HepG2 (cell line): ENCODE data around the gene RIPK1. TPM values are rescaled to one million over a fixed set of nuclear protein-coding genes. Genes with fewer than 3 reads are reported as not detected.

Source experiments
- ATF4 ChIP-seq, 2 experiments: fragments of 450-650 bp in 1 of 2; sonication (generic) in 1 of 2; formaldehyde crosslinking; IDR thresholded peaks; 2 replicates each; pipeline versions ENCODE4 v1.5.0 to v1.8.0; 2020 to 2022; ENCODE audit warnings: mild to moderate bottlenecking in 1 of 2, missing genetic modification reagents in 1 of 2
- CAMTA2 ChIP-seq: sonication (generic); formaldehyde crosslinking; IDR thresholded peaks from 2 replicates; pipeline ENCODE4 v1.4.0; 2020; ENCODE audit warnings: mild to moderate bottlenecking, missing genetic modification reagents, borderline replicate concordance
- CHCHD3 ChIP-seq: sonication (generic); formaldehyde crosslinking; IDR thresholded peaks from 2 replicates; pipeline ENCODE4 v1.8.0; 2022; ENCODE audit warnings: mild to moderate bottlenecking, missing genetic modification reagents, moderate library complexity
- FOXO1 ChIP-seq: sonication (generic); formaldehyde crosslinking; IDR thresholded peaks from 2 replicates; pipeline ENCODE4 v1.4.0; 2020; ENCODE audit warnings: missing genetic modification reagents
- GATAD1 ChIP-seq: IDR thresholded peaks from 2 replicates; pipeline ENCODE4 v1.6.1; 2016; ENCODE audit warnings: missing genetic modification reagents, missing compliant biosample characterization
- IRX3 ChIP-seq: sonication (generic); formaldehyde crosslinking; IDR thresholded peaks from 2 replicates; pipeline ENCODE4 v1.8.1; 2023; ENCODE audit warnings: mild to moderate bottlenecking, low read depth, missing genetic modification reagents, borderline replicate concordance
- KLF16 ChIP-seq, 2 experiments: sonication (generic) in 1 of 2; formaldehyde crosslinking in 1 of 2; IDR thresholded peaks; 2 replicates each; pipeline versions ENCODE4 v1.6.1 to v1.8.0; 2016 to 2023; ENCODE audit warnings: missing genetic modification reagents in 2 of 2, missing compliant biosample characterization in 1 of 2
- MXD4 ChIP-seq: IDR thresholded peaks from 2 replicates; pipeline ENCODE4 v1.6.1; 2016; ENCODE audit warnings: mild to moderate bottlenecking, missing biosample characterization, missing genetic modification reagents
- POLR2A ChIP-seq, 2 experiments: IDR thresholded peaks; 2 replicates each; pipeline ENCODE4 v1.6.1; 2011; ENCODE audit warnings: low read depth in 2 of 2, low read length in 2 of 2, mild to moderate bottlenecking in 1 of 2, moderate library complexity in 1 of 2; ENCODE audit not compliant: insufficient read depth in 1 of 2
- PPARG ChIP-seq: conservative IDR thresholded peaks from 2 replicates; pipeline ENCODE4 v1.6.1; 2016; ENCODE audit warnings: missing biosample characterization, missing genetic modification reagents
- PRDM10 ChIP-seq: sonication (generic); formaldehyde crosslinking; IDR thresholded peaks from 2 replicates; pipeline ENCODE4 v1.4.0; 2020; ENCODE audit warnings: low read depth, missing genetic modification reagents
- THYN1 ChIP-seq: sonication (generic); formaldehyde crosslinking; IDR thresholded peaks from 2 replicates; pipeline ENCODE4 v1.8.1; 2023; ENCODE audit warnings: low read depth, mild to moderate bottlenecking, moderate library complexity, missing genetic modification reagents, borderline replicate concordance
- ZBTB39 ChIP-seq: sonication (generic); formaldehyde crosslinking; IDR thresholded peaks from 2 replicates; pipeline ENCODE4 v1.5.0; 2020; ENCODE audit warnings: missing genetic modification reagents
- ZNF10 ChIP-seq: sonication (generic); formaldehyde crosslinking; IDR thresholded peaks from 2 replicates; pipeline ENCODE4 v1.4.0; 2020; ENCODE audit warnings: mild to moderate bottlenecking, low read depth, missing genetic modification reagents, borderline replicate concordance
- ZNF335 ChIP-seq: sonication (generic); formaldehyde crosslinking; IDR thresholded peaks from 2 replicates; pipeline ENCODE4 v1.4.0; 2020; ENCODE audit warnings: missing genetic modification reagents
- ZNF383 ChIP-seq: sonication (generic); formaldehyde crosslinking; IDR thresholded peaks from 2 replicates; pipeline ENCODE4 v1.4.0; 2020; ENCODE audit warnings: missing genetic modification reagents, mild to moderate bottlenecking, borderline replicate concordance
- ZNF496 ChIP-seq: sonication (generic); formaldehyde crosslinking; IDR thresholded peaks from 2 replicates; pipeline ENCODE4 v1.8.1; 2023; ENCODE audit warnings: mild to moderate bottlenecking, moderate library complexity, missing genetic modification reagents; ENCODE audit not compliant: insufficient replicate concordance
- ZNF512 ChIP-seq: sonication (generic); formaldehyde crosslinking; IDR thresholded peaks from 2 replicates; pipeline ENCODE4 v1.4.0; 2020; ENCODE audit warnings: mild to moderate bottlenecking, missing genetic modification reagents
- ZNF589 ChIP-seq: sonication (generic); formaldehyde crosslinking; conservative IDR thresholded peaks from 2 replicates; pipeline ENCODE4 v1.8.0; 2022; ENCODE audit warnings: mild to moderate bottlenecking, moderate library complexity, missing genetic modification reagents
- ZNF775 ChIP-seq: sonication (generic); formaldehyde crosslinking; IDR thresholded peaks from 2 replicates; pipeline ENCODE4 v1.4.0; 2020; ENCODE audit warnings: missing genetic modification reagents, mild to moderate bottlenecking, moderate library complexity, borderline replicate concordance
- ZSCAN25 ChIP-seq: sonication (generic); formaldehyde crosslinking; IDR thresholded peaks from 2 replicates; pipeline ENCODE4 v1.8.0; 2022; ENCODE audit warnings: mild to moderate bottlenecking, missing genetic modification reagents
- polyA plus RNA-seq, 8 experiments: library from polyadenylated mRNA; depleted of rRNA in 3 of 8; stranded (reverse) in 7 of 8; unstranded in 1 of 8; fragments of >200 nt; fragmentation: Illumina TruSeq in 4 of 8; extraction: Trizol in 4 of 8; gene quantifications; 2 replicates each; pipeline versions ENCODE4 v1.2.1 to v1.2.3, GENCODE V29; 2011 to 2016; ENCODE audit warnings: low read depth in 4 of 8, missing spikeins in 1 of 8, mixed read lengths in 1 of 8; ENCODE audit not compliant: insufficient read depth in 1 of 8
- total RNA-seq, 5 experiments: library from RNA; depleted of rRNA; stranded (reverse); fragments of >200 nt; fragmentation: Illumina TruSeq; extraction: Trizol; gene quantifications; 2 replicates each; pipeline ENCODE4 v1.2.3, GENCODE V29; 2016; ENCODE audit warnings: low read depth in 1 of 5

The RIPK1 gene
- total and polyA plus RNA-seq, 2 of the 13 experiments (the other 11 are each of a cell fraction or from before 2014, with no cell fraction given): 9.0 to 10.3 TPM

- TF ChIP-seq PRDM10 (CRISPR knock-in tag): 0 out of 2 replicates have a peak, but pooled peaks have one; percentile 18
- TF ChIP-seq POLR2A (IDR thresholded peaks at IDR 0.05; ENCODE audit: insufficient read depth in 1 of 2, low read depth in 2 of 2, low read length in 2 of 2): peak; percentile 84 to 96
- TF ChIP-seq KLF16 (CRISPR knock-in tag; IDR thresholded peaks at IDR 0.05): peak in 1 of 2 experiments; percentile 91; a peak in 3 of 4 replicates
- TF ChIP-seq ZBTB39: no peak; the same call in 1 of the 2 replicates
- TF ChIP-seq THYN1 (CRISPR knock-in tag): no peak
- TF ChIP-seq ZNF496 (CRISPR knock-in tag): no peak
- peak; percentile 82; the same call in 1 of the 2 replicates for TF ChIP-seq IRX3 (CRISPR knock-in tag)
- TF ChIP-seq CHCHD3 (CRISPR knock-in tag): peak; percentile 99
- peak; percentile 85 for TF ChIP-seq ZNF589 (CRISPR knock-in tag)
- no peak for TF ChIP-seq ZNF775 (CRISPR knock-in tag)
- peak; percentile 69 for TF ChIP-seq FOXO1 (CRISPR knock-in tag)
- peak; percentile 94 for TF ChIP-seq MXD4 (CRISPR knock-in tag)
- no peak for TF ChIP-seq ZNF512 (CRISPR knock-in tag)
- peak; percentile 75 for TF ChIP-seq GATAD1
- TF ChIP-seq ZSCAN25 (CRISPR knock-in tag): peak; percentile 79; the same call in 1 of the 2 replicates
- no peak for TF ChIP-seq ZNF10
- peak; percentile 100 for TF ChIP-seq ZNF383 (CRISPR knock-in tag)
- TF ChIP-seq CAMTA2 (CRISPR knock-in tag): no peak
- TF ChIP-seq PPARG (CRISPR knock-in tag): no peak; the same call in none of the 2 replicates
- peak; percentile 79; the same call in 1 of the 2 replicates for TF ChIP-seq ZNF335 (CRISPR knock-in tag)
- TF ChIP-seq ATF4 (CRISPR knock-in tag; IDR thresholded peaks at IDR 0.05): peak in 1 of 2 experiments; percentile 70; a peak in 1 of 4 replicates
Observed at GRCh38 chr6:3118353-3119039, 50.2 kb downstream of the RIPK1 start, which contains the start of gene BPHL (continued).
